ENCODE measurements around the gene DDAH1. TPM values are rescaled to one million over a fixed set of nuclear protein-coding genes. Genes with fewer than 3 reads are reported as not detected.

DDAH1 gene
- total and polyA plus RNA-seq, 7 donors = 11.5 to 43.2 (median 25.2) TPM

- DNase-seq = no peak
- Histone ChIP-seq H3K27ac (peak overlapping the region; percentile 66 to 85 (median 78)), H3K4me3 (no peak overlapping the region), H3K4me1 (peaks cover 0 to 20% (median 15%) of the 10 kb centered on the region in 4 donors), H3K27me3 (no peaks in the 10 kb centered on the region), H3K36me3 (no peaks in the 10 kb centered on the region), H3K9me3 (no peaks in the 10 kb centered on the region)
- intact Hi-C loops (cut with DNase I) = no loop called here
- TF ChIP-seq POLR2AphosphoS5 (IDR thresholded peaks at IDR 0.05) (no peak), CTCF (IDR thresholded peaks at IDR 0.05) (no peak), EP300 (IDR thresholded peaks at IDR 0.05) (no peak), POLR2A (IDR thresholded peaks at IDR 0.05) (no peak)
- 79 to 84% methylated on average over 1 of the region's 1 CpG for WGBS, 2 donors
Measured at GRCh38 chr1:85296980-85297379, 168.0 kb downstream of the DDAH1 start.

GRCh38 chr1:85295654-85296053, 169.3 kb downstream of the DDAH1 start:
- H3K9me3 ChIP-seq = no peaks in the 10 kb centered on the region
- H3K36me3 ChIP-seq = no peaks in the 10 kb centered on the region
- TF ChIP-seq EP300 (IDR thresholded peaks at IDR 0.05) = no peak
- TF ChIP-seq POLR2AphosphoS5 (IDR thresholded peaks at IDR 0.05) = no peak
- TF ChIP-seq CTCF (IDR thresholded peaks at IDR 0.05) = no peak
- TF ChIP-seq POLR2A (IDR thresholded peaks at IDR 0.05) = no peak
- no peaks in the 10 kb centered on the region for H3K27me3 ChIP-seq
- H3K4me3 ChIP-seq = no peak overlapping the region
- intact Hi-C loops (cut with DNase I) = no loop called here
- WGBS, 2 donors = 85 to 92% methylated on average over 4 of the region's 4 CpGs
- DNase-seq = no peak
- H3K27ac ChIP-seq = no peak overlapping the region
- H3K4me1 ChIP-seq = peaks cover 0 to 20% (median 15%) of the 10 kb centered on the region in 4 donors

GRCh38 chr1:85295006-85295431, 169.9 kb downstream of the DDAH1 start:
- 62 to 68% methylated on average over 3 of the region's 3 CpGs for WGBS, 2 donors
- no peak for DNase-seq
- no peaks in the 10 kb centered on the region for H3K27me3 ChIP-seq

GRCh38 chr1:85290826-85291225, 174.1 kb downstream of the DDAH1 start:
- no peaks in the 10 kb centered on the region for H3K9me3 ChIP-seq
- no peaks in the 10 kb centered on the region for H3K27me3 ChIP-seq
- H3K4me3 ChIP-seq = no peak overlapping the region
- H3K4me1 ChIP-seq = no peaks in the 10 kb centered on the region
- no peaks in the 10 kb centered on the region for H3K36me3 ChIP-seq
- no peak for DNase-seq
- no peak overlapping the region for H3K27ac ChIP-seq
- 99 to 100% methylated on average over 2 of the region's 2 CpGs for WGBS, 2 donors
- TF ChIP-seq POLR2A (IDR thresholded peaks at IDR 0.05) (no peak), EP300 (IDR thresholded peaks at IDR 0.05) (no peak), POLR2AphosphoS5 (IDR thresholded peaks at IDR 0.05) (no peak), CTCF (IDR thresholded peaks at IDR 0.05) (no peak)
- intact Hi-C loops (cut with DNase I) = no loop called here

More at GRCh38 chr1:85295006-85295431, 169.9 kb downstream of the DDAH1 start:
- intact Hi-C loops (cut with DNase I) = no loop called here
- Histone ChIP-seq H3K9me3 (no peaks in the 10 kb centered on the region), H3K36me3 (no peaks in the 10 kb centered on the region), H3K27ac (no peak overlapping the region), H3K4me1 (peaks cover 0 to 20% (median 15%) of the 10 kb centered on the region in 4 donors), H3K4me3 (no peak overlapping the region)
- no peak for TF ChIP-seq EP300 (IDR thresholded peaks at IDR 0.05)

GRCh38 chr1:85289848-85290335, 175.1 kb downstream of the DDAH1 start:
- intact Hi-C loops (cut with DNase I) = no loop called here
- WGBS, 2 donors = 80 to 93% methylated on average over 4 of the region's 4 CpGs

More at GRCh38 chr1:85289848-85290335, 175.1 kb downstream of the DDAH1 start:
- TF ChIP-seq POLR2A (IDR thresholded peaks at IDR 0.05) (no peak), CTCF (IDR thresholded peaks at IDR 0.05) (no peak), POLR2AphosphoS5 (IDR thresholded peaks at IDR 0.05) (no peak), EP300 (IDR thresholded peaks at IDR 0.05) (no peak)
- Histone ChIP-seq H3K4me1 (no peaks in the 10 kb centered on the region), H3K27ac (no peak overlapping the region), H3K36me3 (no peaks in the 10 kb centered on the region), H3K4me3 (no peak overlapping the region), H3K9me3 (no peaks in the 10 kb centered on the region), H3K27me3 (no peaks in the 10 kb centered on the region)
- DNase-seq = no peak

All from sigmoid colon (tissue), 7 donors.